Common myeloid progenitor, CD34-positive (primary cell): Measurements from ENCODE around the gene MED25.

Experiments used
- CTCF ChIA-PET: fragments of 350-600 bp; sonication (Branson Sonifier 250); formaldehyde crosslinking; loops from one replicate; lab custom pipeline; 2021; ENCODE audit warnings: antibody characterized with exemption; lab: Charles Lee
- POLR2A ChIA-PET: fragments of 350-600 bp; sonication (Branson Sonifier 250); formaldehyde crosslinking; loops from one replicate; lab custom pipeline; 2021; ENCODE audit warnings: antibody characterized with exemption; lab: Charles Lee
- DNase-seq, 3 donors: peaks; one replicate each; pipeline versions ENCODE4 v3.0.0 to v3.0.0-alpha.2; 2013
- H3K27ac ChIP-seq, 2 experiments: 1 replicate in 1 of 2; 2 replicates in 1 of 2; pipeline ENCODE4 v1.7.0; 2013; ENCODE audit warnings: inconsistent platforms in 2 of 2, low read length in 2 of 2, mild to moderate bottlenecking in 2 of 2, low read depth in 1 of 2, moderate library complexity in 1 of 2; ENCODE audit not compliant: severe bottlenecking in 2 of 2, insufficient read depth in 1 of 2, poor library complexity in 1 of 2
- H3K27me3 ChIP-seq, 5 experiments: replicated peaks in 2 of 5; 1 replicate in 3 of 5; 2 replicates in 2 of 5; pipeline versions ENCODE4 v1.6.1 to v1.7.0; 2013; ENCODE audit warnings: low read length in 4 of 5, mild to moderate bottlenecking in 2 of 5, moderate library complexity in 2 of 5, inconsistent platforms in 1 of 5; ENCODE audit not compliant: insufficient read depth in 5 of 5, control insufficient read depth in 4 of 5
- H3K36me3 ChIP-seq, 4 experiments: 1 replicate in 2 of 4; 2 replicates in 2 of 4; pipeline versions ENCODE4 v1.6.1 to v1.7.0; 2013; ENCODE audit warnings: low read length in 3 of 4, control low read depth in 1 of 4, mild to moderate bottlenecking in 1 of 4; ENCODE audit not compliant: control insufficient read depth in 4 of 4, insufficient read depth in 4 of 4
- H3K4me1 ChIP-seq, 4 experiments: 1 replicate in 3 of 4; 2 replicates in 1 of 4; pipeline versions ENCODE4 v1.6.1 to v1.7.1; 2013; ENCODE audit warnings: low read length in 3 of 4, mild to moderate bottlenecking in 3 of 4, control low read depth in 1 of 4, inconsistent platforms in 1 of 4, moderate library complexity in 1 of 4; ENCODE audit not compliant: control insufficient read depth in 4 of 4, insufficient read depth in 4 of 4; ENCODE audit errors: control extremely low read depth in 1 of 4
- H3K4me3 ChIP-seq, 7 experiments: 1 replicate in 4 of 7; 2 replicates in 3 of 7; pipeline versions ENCODE4 v1.5.1 to v1.7.0; 2013; ENCODE audit warnings: mild to moderate bottlenecking in 7 of 7, low read length in 6 of 7, moderate library complexity in 6 of 7, inconsistent platforms in 2 of 7, low read depth in 2 of 7, control low read depth in 1 of 7; ENCODE audit not compliant: insufficient read depth in 4 of 7, control insufficient read depth in 1 of 7; ENCODE audit errors: extremely low read depth in 1 of 7
- H3K9me3 ChIP-seq, 5 experiments: 1 replicate in 4 of 5; 2 replicates in 1 of 5; pipeline versions ENCODE4 v1.6.1 to v1.7.1; 2013; ENCODE audit warnings: low read length in 4 of 5, mild to moderate bottlenecking in 2 of 5, inconsistent platforms in 1 of 5, low read depth in 1 of 5, moderate library complexity in 1 of 5; ENCODE audit not compliant: control insufficient read depth in 4 of 5, insufficient read depth in 2 of 5; ENCODE audit errors: control extremely low read depth in 1 of 5
- WGBS: methylation state at CpG from one replicate; pipeline ENCODE4 v1.1.5; 2013; ENCODE audit not compliant: insufficient coverage; 5-methylcytosine and 5-hydroxymethylcytosine counted together

Gene MED25

DNA sequence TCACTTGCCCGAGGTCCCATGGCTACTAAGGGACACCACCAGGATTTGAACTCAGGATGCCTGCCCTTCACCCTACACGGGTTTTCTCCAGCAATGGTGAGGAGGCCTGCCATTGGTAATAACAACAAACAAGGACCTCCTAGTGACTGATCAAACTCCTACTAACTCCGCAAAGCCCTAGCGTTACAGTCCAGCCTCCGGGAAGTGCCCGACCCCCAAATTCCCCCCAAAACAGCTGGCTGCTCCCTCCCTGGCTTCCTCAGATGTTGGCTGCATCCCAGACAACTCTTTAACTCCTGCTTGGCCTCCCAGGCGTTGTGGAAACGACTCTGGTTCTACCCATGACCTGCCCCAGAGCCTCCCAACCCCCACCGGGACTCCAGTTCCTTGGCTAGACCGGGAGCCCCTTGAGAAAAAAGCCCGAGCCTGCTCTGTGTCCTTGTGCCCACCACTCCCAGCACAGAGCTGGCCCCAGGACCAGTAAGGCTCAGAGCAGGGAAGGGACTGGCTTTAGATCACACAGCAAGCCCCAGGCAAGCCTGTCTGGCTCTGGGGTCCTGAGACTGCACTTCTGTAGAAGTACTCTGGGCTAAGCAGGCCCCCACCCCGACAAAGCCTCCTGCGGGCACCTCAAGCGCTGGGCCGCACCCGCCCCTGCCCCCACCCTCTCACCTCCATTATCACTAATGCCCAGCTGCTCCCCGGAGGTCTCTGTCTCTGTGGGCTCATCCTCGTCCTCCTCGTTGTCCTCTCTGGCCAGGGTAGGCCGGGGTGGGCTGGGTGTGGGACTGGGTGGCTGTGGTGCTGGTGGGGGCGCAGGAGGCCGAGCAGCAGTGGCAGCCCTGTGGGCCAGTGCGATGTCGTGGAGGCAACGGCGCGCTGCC is 54.4 kb downstream of the MED25 start:
- ChIA-PET POLR2A (no interaction called here), CTCF (no interaction called here)
- Histone ChIP-seq H3K27ac (no peak overlapping the region), H3K36me3 (peaks cover 0 to 23% (median 12%) of the 10 kb centered on the region in 4 experiments), H3K27me3 (no peaks in the 10 kb centered on the region), H3K9me3 (no peaks in the 10 kb centered on the region), H3K4me1 (peaks cover 4 to 58% (median 44%) of the 10 kb centered on the region in 4 experiments), H3K4me3 (no peak overlapping the region)
- 96% methylated on average over 17 of the region's 27 CpGs for WGBS
- DNase-seq: no peak

DNA sequence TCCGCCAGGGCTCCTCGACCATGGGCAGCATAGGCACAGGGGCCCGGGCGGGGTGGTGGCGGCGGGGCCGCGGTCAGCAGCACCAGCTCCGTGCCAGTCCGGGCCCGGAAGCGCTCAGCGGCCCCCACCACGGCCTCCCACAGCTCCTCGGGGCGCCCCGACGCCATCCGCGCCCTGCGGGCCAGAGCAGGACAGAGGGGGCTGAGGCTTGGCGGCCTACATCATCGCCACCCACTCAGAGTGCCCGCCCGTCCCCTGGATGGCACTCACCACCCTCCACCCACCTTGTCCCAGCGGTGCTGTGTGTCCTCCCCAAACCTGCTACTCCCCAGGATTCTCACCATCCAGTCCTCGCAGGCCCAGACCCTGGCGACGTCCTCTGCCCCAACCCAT is 55.0 kb downstream of the MED25 start:
- DNase-seq: peak in 1 of 3 donors; percentile 37
- no peaks in the 10 kb centered on the region for H3K9me3 ChIP-seq
- no peak overlapping the region for H3K27ac ChIP-seq
- POLR2A ChIA-PET: no interaction called here
- no peaks in the 10 kb centered on the region for H3K27me3 ChIP-seq
- no peak overlapping the region for H3K4me3 ChIP-seq
- H3K36me3 ChIP-seq: peaks cover 0 to 23% (median 12%) of the 10 kb centered on the region in 4 experiments
- 97% methylated on average over 14 of the region's 29 CpGs for WGBS
- CTCF ChIA-PET: no interaction called here
- H3K4me1 ChIP-seq: peaks cover 3 to 54% (median 42%) of the 10 kb centered on the region in 4 experiments

DNA sequence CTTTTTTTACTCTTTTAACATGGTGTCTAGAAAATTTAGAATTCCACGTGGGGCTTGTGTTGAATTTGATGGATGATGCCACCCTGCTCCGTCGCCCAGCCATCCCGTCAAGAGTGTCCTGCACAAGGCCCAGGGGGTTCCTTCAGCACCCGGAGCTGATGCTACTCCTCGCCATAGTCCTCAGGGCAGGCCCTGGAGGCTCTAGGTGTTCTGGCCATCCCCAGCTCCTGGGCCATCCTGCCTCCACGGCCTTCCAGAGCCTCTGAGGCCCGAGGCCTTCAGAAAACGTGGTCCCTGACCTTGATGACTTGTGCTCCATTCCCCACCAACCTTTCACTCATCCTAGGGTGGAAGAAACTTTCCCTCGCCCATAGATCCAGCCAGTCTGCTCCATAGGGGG is 55.7 kb downstream of the MED25 start:
- Histone ChIP-seq H3K27me3 (no peaks in the 10 kb centered on the region), H3K4me1 (peaks cover 0 to 54% (median 42%) of the 10 kb centered on the region in 4 experiments), H3K4me3 (no peak overlapping the region), H3K27ac (peak overlapping the region in 1 of 2 experiments; percentile 14), H3K36me3 (peaks cover 0 to 24% (median 13%) of the 10 kb centered on the region in 4 experiments), H3K9me3 (no peaks in the 10 kb centered on the region)
- DNase-seq: no peak
- POLR2A ChIA-PET: no interaction called here
- 93% methylated on average over 8 of the region's 10 CpGs for WGBS
- CTCF ChIA-PET: no interaction called here

GRCh38 chr19:49874503-49875157 is 56.5 kb downstream of the MED25 start:
- no peaks in the 10 kb centered on the region for H3K27me3 ChIP-seq
- ChIA-PET CTCF (interaction anchor here (0.9 to 2.5 kb wide), 2 partner anchors 10 to 64 kb away, joined by 4 to 8 read pairs; no protein-coding TSS in a partner anchor), POLR2A (no interaction called here)
- H3K4me3 ChIP-seq: no peak overlapping the region
- DNase-seq: no peak
- H3K27ac ChIP-seq: no peak overlapping the region
- no peaks in the 10 kb centered on the region for H3K9me3 ChIP-seq
- peaks cover 0 to 32% (median 18%) of the 10 kb centered on the region in 4 experiments for H3K36me3 ChIP-seq
- WGBS: 99% methylated on average over 10 of the region's 11 CpGs
- peaks cover 0 to 51% (median 40%) of the 10 kb centered on the region in 4 experiments for H3K4me1 ChIP-seq

DNA sequence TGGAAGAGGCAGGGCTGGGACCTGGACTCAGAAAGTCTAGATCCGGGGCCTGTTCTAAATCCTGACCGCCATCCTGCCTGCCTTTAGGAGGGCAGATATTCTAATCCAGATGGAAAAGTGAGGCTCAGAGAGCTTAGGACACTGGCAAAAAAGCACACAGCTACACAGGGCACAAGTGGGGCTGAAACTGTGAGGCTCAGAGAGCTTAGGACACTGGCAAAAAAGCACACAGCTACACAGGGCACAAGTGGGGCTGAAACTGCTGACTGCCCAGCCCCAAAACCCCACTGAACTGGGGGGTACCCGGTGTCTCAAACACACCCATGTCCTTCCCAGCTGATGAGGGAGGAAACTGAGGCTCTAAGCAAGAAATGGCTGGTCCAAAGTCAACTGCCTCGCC is 57.1 kb downstream of the MED25 start:
- no peak for DNase-seq
- Histone ChIP-seq H3K4me3 (peak overlapping the region in 5 of 7 experiments; percentile 99 to 100 (median 100)), H3K36me3 (peaks cover 1 to 35% (median 20%) of the 10 kb centered on the region in 4 experiments), H3K27me3 (no peaks in the 10 kb centered on the region), H3K4me1 (peaks cover 0 to 47% (median 35%) of the 10 kb centered on the region in 4 experiments), H3K9me3 (no peaks in the 10 kb centered on the region), H3K27ac (peak overlapping the region; percentile 99 to 100)
- ChIA-PET CTCF (interaction anchor here (0.9 to 2.5 kb wide), 3 partner anchors 10 to 64 kb away, joined by 3 to 8 read pairs (median 4); no protein-coding TSS in a partner anchor), POLR2A (no interaction called here)
- 100% methylated on average over 4 of the region's 4 CpGs for WGBS

GRCh38 chr19:49875857-49876421 is 57.9 kb downstream of the MED25 start:
- CTCF ChIA-PET: interaction anchor here (0.9 to 2.5 kb wide), 3 partner anchors 11 to 65 kb away, joined by 3 to 8 read pairs (median 4); no protein-coding TSS in a partner anchor
- Histone ChIP-seq H3K9me3 (no peaks in the 10 kb centered on the region), H3K4me1 (peaks cover 0 to 40% (median 28%) of the 10 kb centered on the region in 4 experiments), H3K27ac (peak overlapping the region; percentile 99 to 100), H3K36me3 (peaks cover 6 to 40% (median 27%) of the 10 kb centered on the region in 4 experiments), H3K4me3 (peak overlapping the region; percentile 68 to 100 (median 100)), H3K27me3 (no peaks in the 10 kb centered on the region)
- peak; percentile 52 to 62 (median 61) for DNase-seq
- POLR2A ChIA-PET: interaction anchor here (0.6 to 2.3 kb wide), 8 partner anchors 10 to 1238 kb away, joined by 3 to 15 read pairs (median 4); partner anchors contain the start of genes ATF5, NUP62, PTOV1 and RCN3
- 0% methylated on average over 24 of the region's 28 CpGs for WGBS
